HG03521 (cell line): ENCODE measurements around the gene JAKMIP1.
A peak's percentile ranks its signal among the peaks of the same experiment; 100 is the strongest.
"Not testable (repeated sequence)": the region's sequence is repeated elsewhere in the genome, so short reads cannot be mapped to it uniquely, and the experiment has no call there.

Source experiments
- ATAC-seq: cut with Tn5 transposase; IDR thresholded peaks from one replicate; pipeline ENCODE4 v1.9.1; 2021; ENCODE audit warnings: mild to moderate bottlenecking, moderate library complexity; ENCODE audit not compliant: unreplicated experiment

The JAKMIP1 gene

GRCh38 chr4:5999356-5999755, 201.0 kb downstream of the JAKMIP1 start:
- no peak for ATAC-seq

- ATAC-seq, result peak; percentile 77
These were observed 201.9 kb downstream of the JAKMIP1 start for GRCh38 chr4:5998333-5998936.

GRCh38 chr4:5996641-5997040, 203.7 kb downstream of the JAKMIP1 start:
- no peak for ATAC-seq

DNA sequence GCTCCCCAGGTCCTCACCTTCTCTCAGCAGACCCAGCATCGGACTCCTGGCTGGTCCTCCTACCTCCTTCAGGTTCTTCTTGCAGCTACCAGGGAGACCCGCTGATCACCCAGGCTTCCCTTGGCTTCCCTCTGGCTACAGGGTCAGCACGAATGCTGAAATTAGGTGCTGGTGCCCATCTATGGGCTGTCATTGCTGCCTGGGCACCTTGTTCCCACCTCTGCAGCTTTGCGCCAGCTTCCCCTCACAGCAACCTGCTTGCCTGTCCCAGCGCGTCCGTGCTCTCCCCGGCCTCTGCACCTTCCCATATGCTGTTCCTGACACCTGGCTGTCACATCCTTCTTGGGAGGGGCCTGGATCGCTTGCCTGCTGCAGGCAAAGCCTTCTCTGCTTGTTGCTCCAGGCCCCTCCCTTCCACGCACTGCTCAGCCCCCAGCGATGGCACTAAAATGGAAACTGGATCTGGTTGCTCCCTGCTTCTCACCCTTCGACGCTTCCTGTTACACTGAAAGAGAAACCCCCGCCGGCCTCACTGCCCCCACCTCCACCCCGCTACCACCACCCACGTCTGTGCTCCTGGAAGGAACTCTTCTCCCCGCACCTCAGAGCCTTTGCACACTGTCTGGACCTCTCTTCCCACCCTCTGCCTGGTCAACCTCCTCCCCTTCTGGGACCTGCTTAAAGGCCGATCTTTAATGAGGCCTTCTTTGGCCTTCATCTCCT, 204.3 kb downstream of the JAKMIP1 start:
- ATAC-seq, result no peak

DNA sequence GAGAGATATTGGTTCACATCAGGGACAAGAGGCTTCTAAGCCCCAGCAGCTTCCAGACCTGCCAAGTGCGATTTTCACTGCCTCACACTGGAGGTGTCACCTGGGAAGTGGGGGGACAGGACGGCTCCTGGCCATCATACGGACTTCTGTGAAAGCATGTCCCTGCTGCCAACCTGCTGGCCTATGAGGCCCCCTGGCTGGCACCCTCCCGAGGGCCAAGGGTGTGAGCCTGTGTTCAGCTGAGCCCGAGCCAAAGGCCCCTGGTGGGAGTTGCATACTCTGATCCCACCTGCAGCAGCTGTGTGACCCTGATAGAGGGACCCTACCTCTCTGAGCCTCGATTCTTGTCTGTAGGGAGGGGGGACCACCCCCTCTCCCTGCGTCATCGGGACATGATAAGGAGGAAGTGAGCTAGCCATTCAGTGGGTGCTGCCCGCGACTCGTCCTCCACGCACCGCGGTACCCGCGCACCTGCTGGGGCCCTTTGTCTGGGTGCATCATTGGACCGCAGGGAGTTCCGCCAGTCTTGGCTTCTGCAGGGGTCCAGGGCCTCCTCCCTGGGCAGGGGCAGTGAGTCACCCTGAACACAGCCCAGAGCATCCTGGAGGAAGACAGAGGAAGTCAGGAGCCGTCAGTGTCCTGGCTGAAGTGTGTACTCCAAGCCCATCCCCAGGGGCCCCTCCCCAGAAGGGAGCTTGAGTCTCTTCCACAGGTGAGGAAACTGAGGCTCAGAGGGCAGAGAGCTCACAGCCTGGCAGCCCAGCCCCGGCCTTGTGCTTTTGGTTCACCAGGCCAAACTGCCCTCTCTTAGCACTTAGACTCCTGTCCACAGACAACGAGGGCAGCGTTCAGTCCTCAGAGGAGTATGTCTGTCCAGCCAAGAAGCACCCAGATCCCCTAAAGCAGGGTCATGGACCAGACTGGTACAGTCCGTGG, 206.2 kb downstream of the JAKMIP1 start:
- no peak for ATAC-seq

DNA sequence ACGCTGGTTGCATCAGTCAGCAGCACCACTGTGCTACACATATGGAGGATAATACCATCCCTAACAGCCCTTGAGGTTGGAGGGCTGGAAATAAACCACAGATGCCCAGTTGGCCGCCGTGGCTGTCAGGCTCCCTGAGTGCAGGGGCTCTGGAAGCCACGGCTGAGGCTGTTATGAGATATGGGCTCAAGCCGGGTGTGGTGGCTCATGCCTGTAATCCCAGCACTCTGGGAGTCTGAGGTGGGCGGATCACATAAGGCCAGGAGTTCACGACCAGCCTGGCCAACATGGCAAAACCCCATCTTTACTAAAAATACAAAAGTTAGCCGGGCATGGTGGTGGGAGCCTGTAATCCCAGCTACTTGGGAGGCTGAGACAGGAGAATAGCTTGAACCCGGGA, 207.0 kb downstream of the JAKMIP1 start:
- not testable (repeated sequence) for ATAC-seq

- ATAC-seq, result no peak
These were observed 207.5 kb downstream of the JAKMIP1 start for GRCh38 chr4:5992828-5993321.

GRCh38 chr4:5992171-5992827, 208.1 kb downstream of the JAKMIP1 start:
- no peak for ATAC-seq

DNA sequence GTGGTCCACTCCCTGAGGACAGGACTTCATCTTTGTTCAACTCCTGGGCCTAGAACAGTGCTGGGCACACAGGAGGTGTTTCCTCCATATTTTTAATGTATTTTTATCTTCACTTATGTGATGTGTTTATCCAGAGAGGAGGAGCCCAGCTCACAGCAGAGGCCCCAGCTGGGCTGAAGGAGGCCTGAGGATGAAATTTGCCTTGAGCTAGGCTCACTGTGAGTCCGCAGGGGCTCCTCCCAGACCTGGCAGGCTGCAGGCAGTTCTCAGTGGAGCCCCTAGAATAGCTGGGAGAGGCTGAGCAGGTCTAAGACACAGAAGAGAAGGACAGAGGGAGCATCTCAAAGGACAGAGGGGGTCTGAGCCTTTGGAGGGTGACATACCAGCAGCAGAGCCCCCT, 208.9 kb downstream of the JAKMIP1 start:
- no peak for ATAC-seq

DNA sequence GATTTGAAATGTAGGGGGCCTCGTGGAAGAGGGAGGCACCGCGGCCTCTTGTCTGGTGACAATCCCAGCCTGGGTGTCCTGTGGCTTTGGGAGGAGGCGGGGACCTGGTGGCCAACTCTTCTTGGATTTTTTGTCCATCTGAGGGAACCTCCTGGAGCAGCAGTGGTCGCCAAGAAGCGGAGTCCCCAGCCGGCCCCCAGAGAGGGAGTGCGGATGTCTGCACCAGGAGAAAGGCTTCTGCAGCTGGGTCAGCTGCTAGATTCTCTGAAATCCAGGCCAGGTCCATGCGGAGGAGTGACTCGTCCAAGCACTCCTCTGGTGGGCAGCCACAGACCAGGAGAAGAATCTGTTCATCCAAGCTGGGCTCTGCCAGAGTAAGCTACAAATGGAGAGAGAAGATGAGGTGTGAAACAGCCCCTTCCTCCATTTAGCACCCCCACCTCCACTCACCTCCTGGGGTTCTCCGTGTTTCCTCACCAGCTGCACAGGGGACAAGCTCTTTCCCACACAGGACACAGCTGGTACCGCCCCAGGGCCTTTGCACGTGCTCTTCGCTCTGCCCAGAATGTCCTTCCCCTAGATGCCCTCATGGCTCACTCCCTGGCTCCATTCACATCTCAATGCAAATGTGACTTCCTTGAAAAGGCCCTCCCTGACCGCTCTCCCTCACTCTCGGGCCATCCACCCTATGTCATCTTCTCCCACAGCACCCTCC, 209.7 kb downstream of the JAKMIP1 start:
- ATAC-seq, result no peak

- ATAC-seq, result no peak
These were observed 210.8 kb downstream of the JAKMIP1 start for GRCh38 chr4:5989236-5990225.

DNA sequence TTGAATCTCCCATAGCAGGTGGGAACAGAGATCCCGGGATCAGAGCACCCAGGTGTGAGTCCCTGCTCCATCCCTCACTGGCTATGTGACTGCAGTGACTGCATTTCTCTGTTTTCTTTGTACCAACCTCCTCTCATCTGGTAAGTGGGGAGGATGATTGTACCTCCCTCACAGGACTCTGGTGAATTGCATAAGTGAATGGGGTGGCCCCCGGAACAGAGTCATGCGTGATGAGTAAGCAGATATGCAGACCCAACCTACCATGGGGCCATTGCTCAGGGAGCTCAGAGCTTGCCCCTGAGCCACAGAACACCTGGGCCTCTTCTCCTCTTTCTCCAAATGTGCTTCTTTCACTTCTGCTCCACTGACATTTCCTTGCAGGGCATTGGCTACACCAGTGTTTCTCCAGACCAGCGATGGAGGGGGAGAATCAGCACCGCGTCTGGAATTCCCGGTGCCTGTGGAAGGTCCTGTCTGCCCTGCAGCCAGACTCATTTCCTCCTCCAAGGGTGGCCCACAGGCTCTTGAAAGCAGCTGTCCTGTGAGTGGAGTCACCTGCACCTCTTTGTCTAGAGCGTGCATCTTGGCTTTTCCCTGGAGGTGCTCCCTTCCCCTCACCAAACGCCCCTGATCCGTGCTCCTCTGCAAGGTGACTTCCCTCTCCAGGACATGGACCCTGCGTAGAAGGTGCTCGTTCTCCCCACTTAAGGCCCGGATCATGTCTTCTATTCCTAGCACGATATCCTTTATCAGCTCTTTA, 212.1 kb downstream of the JAKMIP1 start:
- ATAC-seq, result no peak

DNA sequence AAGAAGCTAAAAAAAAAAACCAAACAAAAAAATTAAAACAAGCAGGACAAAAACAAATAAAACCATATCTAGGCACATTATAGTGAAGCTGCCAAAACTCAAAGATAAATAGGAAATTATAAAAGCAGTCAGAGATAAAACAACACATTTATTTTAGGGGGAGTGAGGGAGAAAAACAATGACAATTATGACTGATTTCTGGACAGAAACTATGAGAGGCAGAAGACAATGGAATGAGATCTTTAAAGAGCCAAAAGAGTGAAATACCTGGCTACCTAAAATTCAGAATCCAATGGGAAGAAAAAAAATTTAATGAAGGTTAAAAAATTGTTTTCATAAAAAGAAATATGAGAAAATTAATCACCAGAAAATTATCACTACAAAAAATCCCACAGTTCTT, 215.5 kb downstream of the JAKMIP1 start:
- ATAC-seq, result no peak

DNA sequence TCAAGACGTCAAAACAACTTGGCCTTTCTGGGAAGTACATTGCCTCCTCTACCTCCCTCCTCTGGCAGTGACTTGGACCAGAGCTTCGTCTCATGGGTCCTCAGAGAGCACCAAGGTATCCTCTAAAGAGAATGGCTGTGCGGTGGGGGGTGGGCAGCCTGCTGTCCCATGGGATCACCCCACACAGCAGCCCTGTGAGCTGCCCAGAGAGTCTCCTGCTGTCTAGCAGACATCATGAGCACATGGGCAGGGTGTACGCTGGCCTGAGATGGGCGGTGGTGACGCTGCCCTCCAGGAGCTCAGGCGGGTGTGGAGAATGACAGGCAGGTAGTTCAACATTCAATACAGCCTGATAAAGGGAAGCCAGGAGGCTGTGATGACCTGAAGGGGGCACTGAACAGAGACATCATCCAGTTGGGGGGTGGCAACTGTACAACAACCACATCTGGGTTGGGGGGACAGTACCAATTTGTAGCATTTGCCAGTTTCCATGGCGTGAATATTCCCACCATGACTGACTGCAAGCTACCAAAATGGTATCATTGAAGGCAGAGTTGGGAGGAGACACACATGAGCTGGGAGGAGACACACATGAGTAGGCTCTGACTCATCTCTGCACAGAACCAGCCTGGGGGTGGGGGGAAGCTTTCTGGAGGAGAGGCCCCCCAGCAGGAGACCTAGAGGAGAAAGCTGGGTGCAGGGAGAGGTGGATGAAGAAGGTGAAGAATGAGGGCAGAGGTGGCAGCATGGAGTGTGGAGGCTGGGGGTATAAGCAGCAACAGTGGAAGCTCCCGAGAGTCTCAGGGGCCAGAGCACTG, 218.0 kb downstream of the JAKMIP1 start:
- ATAC-seq, result no peak

GRCh38 chr4:5980436-5981155, 219.8 kb downstream of the JAKMIP1 start:
- no peak for ATAC-seq

DNA sequence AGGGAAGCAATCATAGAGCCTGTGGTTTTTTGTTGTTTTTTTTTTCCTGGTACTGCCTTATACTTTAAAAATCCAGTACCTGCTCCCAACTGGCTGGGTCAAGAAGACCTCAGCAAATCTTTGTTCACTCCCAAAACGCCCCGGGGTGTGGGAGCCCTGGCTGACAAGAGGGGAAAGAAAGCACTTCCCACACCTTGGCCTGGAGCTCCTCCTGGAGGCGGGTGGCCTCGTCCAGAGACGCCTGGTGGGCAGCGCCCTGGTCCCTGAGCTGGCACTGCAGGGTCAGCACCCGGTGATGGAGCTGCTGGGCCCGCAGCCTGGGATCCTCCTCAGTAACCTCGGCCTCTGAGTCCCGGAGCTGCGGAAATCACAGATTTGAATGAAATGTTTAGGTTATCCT, 220.4 kb downstream of the JAKMIP1 start:
- ATAC-seq, result no peak

DNA sequence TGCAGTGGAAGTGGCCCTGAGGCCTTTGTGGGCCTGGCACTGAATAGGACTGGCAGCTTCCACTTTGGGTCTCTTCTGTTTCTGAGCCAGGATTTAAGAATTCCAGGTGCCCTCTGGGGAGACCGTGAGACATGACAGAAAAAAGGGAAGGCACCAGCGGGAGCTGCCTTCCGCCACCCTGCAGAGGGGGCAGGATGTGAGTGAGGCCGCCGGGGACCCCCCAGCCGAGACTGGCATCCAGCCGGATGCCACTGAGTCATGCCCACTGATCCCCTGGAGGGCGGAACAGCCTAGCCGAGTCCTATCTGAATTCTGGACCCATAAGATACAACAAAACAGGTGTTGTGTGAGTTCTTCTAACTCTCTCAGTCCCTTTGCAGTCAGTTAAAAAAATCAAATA, 223.4 kb downstream of the JAKMIP1 start:
- no peak for ATAC-seq
